Measurements from ENCODE around the gene CCNG2.

DNA sequence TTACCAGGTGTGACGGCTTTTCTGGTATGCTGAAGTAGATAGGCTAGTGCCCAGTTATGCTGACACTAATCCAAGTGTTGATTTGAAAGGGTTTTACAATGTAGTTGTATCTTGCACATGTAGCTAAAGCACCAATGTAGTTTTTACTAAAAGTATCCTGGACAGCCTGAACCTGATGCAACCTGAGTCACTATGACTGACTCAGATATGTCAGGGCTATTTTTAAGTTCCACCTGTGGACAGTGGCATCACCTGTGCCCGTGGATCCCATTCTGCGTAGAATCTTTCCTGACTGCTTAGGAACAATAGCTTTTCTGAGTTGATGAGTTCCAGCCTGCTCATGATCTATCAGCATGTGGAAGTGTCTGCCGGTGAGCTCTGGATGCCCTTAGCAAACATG is 58.1 kb downstream of the CCNG2 start:
- no peak for TF ChIP-seq POLR2A (IDR thresholded peaks at IDR 0.05; ENCODE audit: borderline replicate concordance, extremely low read depth, insufficient read depth, insufficient read length)
- TF ChIP-seq, protein P1, sequence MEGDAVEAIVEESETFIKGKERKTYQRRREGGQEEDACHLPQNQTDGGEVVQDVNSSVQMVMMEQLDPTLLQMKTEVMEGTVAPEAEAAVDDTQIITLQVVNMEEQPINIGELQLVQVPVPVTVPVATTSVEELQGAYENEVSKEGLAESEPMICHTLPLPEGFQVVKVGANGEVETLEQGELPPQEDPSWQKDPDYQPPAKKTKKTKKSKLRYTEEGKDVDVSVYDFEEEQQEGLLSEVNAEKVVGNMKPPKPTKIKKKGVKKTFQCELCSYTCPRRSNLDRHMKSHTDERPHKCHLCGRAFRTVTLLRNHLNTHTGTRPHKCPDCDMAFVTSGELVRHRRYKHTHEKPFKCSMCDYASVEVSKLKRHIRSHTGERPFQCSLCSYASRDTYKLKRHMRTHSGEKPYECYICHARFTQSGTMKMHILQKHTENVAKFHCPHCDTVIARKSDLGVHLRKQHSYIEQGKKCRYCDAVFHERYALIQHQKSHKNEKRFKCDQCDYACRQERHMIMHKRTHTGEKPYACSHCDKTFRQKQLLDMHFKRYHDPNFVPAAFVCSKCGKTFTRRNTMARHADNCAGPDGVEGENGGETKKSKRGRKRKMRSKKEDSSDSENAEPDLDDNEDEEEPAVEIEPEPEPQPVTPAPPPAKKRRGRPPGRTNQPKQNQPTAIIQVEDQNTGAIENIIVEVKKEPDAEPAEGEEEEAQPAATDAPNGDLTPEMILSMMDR (IDR thresholded peaks at IDR 0.05 in 2 of 3, conservative IDR thresholded peaks at IDR 0.05 in 1 of 3; ENCODE audit: borderline replicate concordance in 1 of 3, insufficient read depth in 1 of 3, low read depth in 2 of 3, low read length in 2 of 3) = no peak
- no peak for TF ChIP-seq TCF7L2 (IDR thresholded peaks at IDR 0.05; ENCODE audit: borderline replicate concordance, extremely low read depth, insufficient read depth, insufficient read length)
- no peak for TF ChIP-seq EZH2 (IDR thresholded peaks at IDR 0.05)
